OCI-LY7 (cell line): ENCODE results near the gene BMX. TPM values are rescaled to one million over a fixed set of nuclear protein-coding genes. Genes with fewer than 3 reads are reported as not detected.
A peak's percentile ranks its signal among the peaks of the same experiment; 100 is the strongest.

Experiments
- BruUV-seq: library from RNA; stranded (reverse); fragments of 400-500 nt; replicated peaks from 2 replicates; lab custom pipeline; 2021; lab: Mats Ljungman, UMichigan
- CTCF ChIA-PET: fragments of 300-600 bp; sonication (Branson Sonifier 250); formaldehyde crosslinking; loops from one replicate; lab custom pipeline; 2022; ENCODE audit warnings: antibody characterized with exemption; ENCODE audit not compliant: unreplicated experiment; lab: Charles Lee
- POLR2A ChIA-PET: fragments of 300-600 bp; sonication (Branson Sonifier 250); formaldehyde crosslinking; loops from one replicate; lab custom pipeline; 2022; ENCODE audit warnings: antibody characterized with exemption; lab: Charles Lee
- DNase-seq: peaks from one replicate; pipeline ENCODE4 v3.0.0-alpha.2; 2015; ENCODE audit warnings: low spot score
- H2AFZ ChIP-seq: fragments of 200-600 bp; sonication (generic), shearing (Covaris generic); 2 replicates; pipeline ENCODE4 v1.6.1; 2014; ENCODE audit warnings: mild to moderate bottlenecking, antibody characterized with exemption, low read length, moderate library complexity
- H3K27ac ChIP-seq: fragments of 200-600 bp; sonication (generic); 2 replicates; pipeline ENCODE4 v1.5.1; 2014; ENCODE audit warnings: mixed run types, low read depth, mild to moderate bottlenecking, moderate library complexity, low read length, inconsistent platforms; ENCODE audit not compliant: poor library complexity, severe bottlenecking
- H3K36me3 ChIP-seq: fragments of 200-600 bp; sonication (generic); 2 replicates; pipeline ENCODE4 v1.6.1; 2014; ENCODE audit warnings: mild to moderate bottlenecking, antibody characterized with exemption, low read length, moderate library complexity, mixed read lengths; ENCODE audit not compliant: insufficient read depth
- H3K4me1 ChIP-seq: fragments of 200-600 bp; sonication (generic); 2 replicates; pipeline ENCODE4 v1.5.1; 2014; ENCODE audit warnings: mild to moderate bottlenecking, low read length; ENCODE audit not compliant: insufficient read depth, poor library complexity, severe bottlenecking
- H3K4me2 ChIP-seq: fragments of 200-600 bp; sonication (generic); 2 replicates; pipeline ENCODE4 v1.6.1; 2014; ENCODE audit warnings: mild to moderate bottlenecking, low read length
- H3K4me3 ChIP-seq: fragments of 200-600 bp; sonication (generic); 2 replicates; pipeline ENCODE4 v1.5.1; 2014; ENCODE audit warnings: mild to moderate bottlenecking, low read depth, low read length; ENCODE audit not compliant: poor library complexity, severe bottlenecking
- H3K79me2 ChIP-seq: fragments of 200-600 bp; sonication (generic); 2 replicates; pipeline ENCODE4 v1.6.1; 2016; ENCODE audit warnings: low read depth, mild to moderate bottlenecking, low read length, moderate library complexity, mixed read lengths; ENCODE audit not compliant: insufficient read depth
- H3K9me2 ChIP-seq: fragments of 200-600 bp; sonication (generic); 2 replicates; pipeline ENCODE4 v1.6.1; 2016; ENCODE audit warnings: mild to moderate bottlenecking, low read length, mixed read lengths; ENCODE audit not compliant: insufficient read depth
- H3K9me3 ChIP-seq: fragments of 200-600 bp; sonication (generic); 2 replicates; pipeline ENCODE4 v1.6.1; 2014; ENCODE audit warnings: mild to moderate bottlenecking, mixed run types, low read length, mixed read lengths
- H4K20me1 ChIP-seq: fragments of 200-600 bp; sonication (generic); 2 replicates; pipeline ENCODE4 v1.6.1; 2014; ENCODE audit warnings: mild to moderate bottlenecking, antibody characterized with exemption, low read length, moderate library complexity, mixed read lengths; ENCODE audit not compliant: insufficient read depth
- EZH2phosphoT487 ChIP-seq: fragments of 200-600 bp; sonication (generic); IDR thresholded peaks from 2 replicates; pipeline ENCODE4 v1.6.1; 2018; ENCODE audit warnings: low read depth, borderline replicate concordance, mild to moderate bottlenecking, mixed run types, antibody characterized with exemption, low read length, moderate library complexity, mixed read lengths
- intact Hi-C: fragments of 100-400 bp; cut with micrococcal nuclease; formaldehyde crosslinking; loops from one replicate; pipeline ENCODE4 v1.10.0; 2022; ENCODE audit not compliant: unreplicated experiment
- total RNA-seq, 2 experiments: library from RNA; depleted of rRNA in 1 of 2; stranded (reverse); fragments of >200 nt in 1 of 2; shearing (Covaris generic) in 1 of 2; gene quantifications; 2 replicates each; pipeline ENCODE4 v1.2.3, GENCODE V29; 2014 to 2022
- TF ChIP-seq, protein P1 (sequence below): fragments of 200-600 bp; sonication (generic); conservative IDR thresholded peaks from 2 replicates; pipeline ENCODE4 v1.5.1; 2014; ENCODE audit warnings: mild to moderate bottlenecking, antibody characterized with exemption, low read length, moderate library complexity, mixed read lengths

Gene BMX
- total RNA-seq, 2 experiments from 2014 or later, result not detected

DNA sequence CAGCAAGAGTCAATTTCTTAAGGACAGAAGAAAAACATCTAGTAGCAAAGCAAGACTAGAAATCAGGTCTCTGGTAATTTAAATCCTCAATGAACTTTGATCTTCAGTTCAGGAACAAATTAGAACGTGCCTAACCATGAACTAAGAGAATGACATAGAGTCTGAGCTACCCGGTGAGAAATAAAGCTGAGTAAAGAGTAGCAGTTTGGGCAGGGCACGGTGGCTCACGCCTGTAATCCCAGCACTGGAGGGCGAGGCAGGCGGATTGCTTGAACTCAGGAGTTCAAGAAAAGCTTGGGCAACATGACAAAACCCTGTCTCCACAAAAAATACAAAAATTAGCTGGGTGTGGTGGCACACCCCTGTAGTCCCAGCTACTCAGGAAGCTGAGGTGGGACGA, 62.4 kb downstream of the BMX start:
- Histone ChIP-seq H3K27ac (no peak overlapping the region), H3K4me1 (no peaks in the 10 kb centered on the region), H4K20me1 (no peaks in the 10 kb centered on the region), H3K4me2 (no peak overlapping the region), H3K9me2 (no peaks in the 10 kb centered on the region), H2AFZ (no peak overlapping the region), H3K9me3 (no peaks in the 10 kb centered on the region), H3K4me3 (no peak overlapping the region), H3K36me3 (no peaks in the 10 kb centered on the region), H3K79me2 (no peaks in the 10 kb centered on the region)
- DNase-seq, result no peak
- TF ChIP-seq, protein P1, sequence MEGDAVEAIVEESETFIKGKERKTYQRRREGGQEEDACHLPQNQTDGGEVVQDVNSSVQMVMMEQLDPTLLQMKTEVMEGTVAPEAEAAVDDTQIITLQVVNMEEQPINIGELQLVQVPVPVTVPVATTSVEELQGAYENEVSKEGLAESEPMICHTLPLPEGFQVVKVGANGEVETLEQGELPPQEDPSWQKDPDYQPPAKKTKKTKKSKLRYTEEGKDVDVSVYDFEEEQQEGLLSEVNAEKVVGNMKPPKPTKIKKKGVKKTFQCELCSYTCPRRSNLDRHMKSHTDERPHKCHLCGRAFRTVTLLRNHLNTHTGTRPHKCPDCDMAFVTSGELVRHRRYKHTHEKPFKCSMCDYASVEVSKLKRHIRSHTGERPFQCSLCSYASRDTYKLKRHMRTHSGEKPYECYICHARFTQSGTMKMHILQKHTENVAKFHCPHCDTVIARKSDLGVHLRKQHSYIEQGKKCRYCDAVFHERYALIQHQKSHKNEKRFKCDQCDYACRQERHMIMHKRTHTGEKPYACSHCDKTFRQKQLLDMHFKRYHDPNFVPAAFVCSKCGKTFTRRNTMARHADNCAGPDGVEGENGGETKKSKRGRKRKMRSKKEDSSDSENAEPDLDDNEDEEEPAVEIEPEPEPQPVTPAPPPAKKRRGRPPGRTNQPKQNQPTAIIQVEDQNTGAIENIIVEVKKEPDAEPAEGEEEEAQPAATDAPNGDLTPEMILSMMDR, result no peak
- TF ChIP-seq EZH2phosphoT487, result no peak
- intact Hi-C loops, result loop anchor here (10.0 kb wide), 1 partner anchor 208 kb away; no protein-coding TSS in a partner anchor
- ChIA-PET CTCF (no interaction called here), POLR2A (no interaction called here)
- BruUV-seq, result no TSS peak

DNA sequence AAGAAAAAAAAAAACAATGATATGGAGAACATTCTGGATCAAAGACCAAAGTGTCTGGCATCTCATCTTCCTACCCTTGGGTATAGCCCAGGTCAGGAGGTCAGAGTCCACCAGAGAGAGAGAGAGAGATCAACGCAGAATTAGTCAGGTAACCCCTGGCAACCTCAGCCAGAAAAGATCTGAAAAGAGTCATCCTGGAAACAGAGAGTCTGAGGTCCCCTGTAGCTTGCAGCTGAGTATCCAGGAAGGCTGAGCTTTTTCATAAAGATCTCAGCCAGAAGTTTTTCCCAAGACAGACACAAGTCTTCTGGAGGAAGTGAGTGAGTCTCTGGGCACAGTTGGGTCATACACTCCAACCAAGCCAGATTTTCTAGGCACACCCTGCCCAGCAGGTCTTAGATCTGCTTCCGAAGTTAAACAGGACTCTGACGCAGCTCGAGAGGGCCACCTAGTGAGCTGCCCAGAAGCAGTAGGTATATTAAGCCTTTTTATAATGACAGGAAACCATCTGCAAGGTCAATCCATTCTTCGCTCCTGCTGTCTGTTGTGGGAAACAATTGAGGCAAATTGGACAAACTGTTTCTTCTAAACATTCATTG, 64.5 kb downstream of the BMX start:
- ChIA-PET POLR2A (no interaction called here), CTCF (no interaction called here)
- H2AFZ ChIP-seq, result no peak overlapping the region
- no peaks in the 10 kb centered on the region for H3K36me3 ChIP-seq
- intact Hi-C loops, result loop anchor here (1.0 to 10.0 kb wide), 3 partner anchors 66 to 210 kb away; no protein-coding TSS in a partner anchor
- H3K9me3 ChIP-seq, result no peaks in the 10 kb centered on the region
- TF ChIP-seq EZH2phosphoT487, result no peak
- TF ChIP-seq, protein P1, result peak; percentile 69
- H4K20me1 ChIP-seq, result no peaks in the 10 kb centered on the region
- peak; percentile 23 for DNase-seq
- no peak overlapping the region for H3K4me2 ChIP-seq
- H3K4me1 ChIP-seq, result no peaks in the 10 kb centered on the region
- H3K9me2 ChIP-seq, result no peaks in the 10 kb centered on the region
- BruUV-seq, result no TSS peak
- H3K27ac ChIP-seq, result no peak overlapping the region
- no peak overlapping the region for H3K4me3 ChIP-seq
- no peaks in the 10 kb centered on the region for H3K79me2 ChIP-seq

DNA sequence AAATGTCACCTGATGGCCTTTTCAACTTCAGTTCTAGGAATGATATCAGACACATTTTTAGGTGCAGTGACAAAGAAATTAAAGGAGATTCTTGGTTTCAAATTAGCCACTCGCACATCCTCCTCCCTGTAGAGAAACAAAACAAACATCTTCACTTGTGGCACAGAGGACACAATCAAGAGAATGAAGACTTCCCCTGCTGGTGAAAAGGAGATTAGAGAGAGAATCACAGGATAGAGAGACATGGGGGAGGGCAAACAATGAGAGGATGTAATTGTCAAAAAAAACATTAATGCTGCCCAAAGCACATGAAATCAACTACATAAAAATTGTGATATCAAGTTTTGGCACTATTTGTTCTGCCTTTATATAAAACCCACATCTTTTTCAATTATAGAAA, 65.6 kb downstream of the BMX start:
- Histone ChIP-seq H3K4me1 (no peaks in the 10 kb centered on the region), H3K27ac (no peak overlapping the region), H3K79me2 (no peaks in the 10 kb centered on the region), H4K20me1 (no peaks in the 10 kb centered on the region), H3K4me3 (no peak overlapping the region), H3K36me3 (no peaks in the 10 kb centered on the region), H3K4me2 (no peak overlapping the region), H3K9me2 (no peaks in the 10 kb centered on the region), H3K9me3 (no peaks in the 10 kb centered on the region), H2AFZ (no peak overlapping the region)
- BruUV-seq, result no TSS peak
- intact Hi-C loops, result loop anchor here (10.0 kb wide), 1 partner anchor 211 kb away; no protein-coding TSS in a partner anchor
- no peak for TF ChIP-seq EZH2phosphoT487
- TF ChIP-seq, protein P1, result no peak
- ChIA-PET CTCF (no interaction called here), POLR2A (no interaction called here)
- no peak for DNase-seq
